Spinal cord (tissue), 10 donors: ENCODE data around the gene SUPT4H1. TPM values are rescaled to one million over a fixed set of nuclear protein-coding genes. Genes with fewer than 3 reads are reported as not detected.

Experiments used
- DNase-seq, 6 donors: peaks; one replicate each; pipeline versions ENCODE4 v3.0.0 to v3.0.0-alpha.2; 2013 to 2015; ENCODE audit warnings: low spot score in 6 of 6, low read depth in 4 of 6
- H3K27ac ChIP-seq: one replicate; pipeline ENCODE4 v1.5.1; 2013; ENCODE audit warnings: low read depth, low read length, control low read depth
- H3K27me3 ChIP-seq: one replicate; pipeline ENCODE4 v1.6.1; 2013; ENCODE audit warnings: low read length; ENCODE audit not compliant: control insufficient read depth, insufficient read depth
- H3K36me3 ChIP-seq: one replicate; pipeline ENCODE4 v1.6.1; 2013; ENCODE audit warnings: low read length; ENCODE audit not compliant: control insufficient read depth, insufficient read depth
- H3K4me1 ChIP-seq: one replicate; pipeline ENCODE4 v1.6.1; 2013; ENCODE audit warnings: low read length; ENCODE audit not compliant: control insufficient read depth, insufficient read depth
- H3K4me3 ChIP-seq: one replicate; pipeline ENCODE4 v1.5.1; 2013; ENCODE audit warnings: low read depth, low read length, control low read depth
- H3K9me3 ChIP-seq: one replicate; pipeline ENCODE4 v1.6.1; 2013; ENCODE audit warnings: low read length; ENCODE audit not compliant: control insufficient read depth, insufficient read depth
- WGBS: methylation state at CpG from one replicate; pipeline ENCODE4 v1.1.5; 2013; ENCODE audit warnings: missing lambda C conversion rate; ENCODE audit not compliant: insufficient coverage; 5-methylcytosine and 5-hydroxymethylcytosine counted together
- polyA plus RNA-seq, 2 donors: library from polyadenylated mRNA; unstranded; fragments of 120-200 nt; gene quantifications; one replicate each; pipeline ENCODE4 v1.2.1, GENCODE V29; 2013; ENCODE audit not compliant: insufficient read length in 2 of 2
- total RNA-seq, 2 donors: library from RNA; depleted of rRNA in 1 of 2; stranded (reverse); fragments of 120-200 nt in 1 of 2; fragments of >200 nt in 1 of 2; gene quantifications; one replicate each; pipeline versions ENCODE4 v1.2.3 to v1.2.4, GENCODE V29; 2013 to 2014
- donor health status: healthy.

SUPT4H1 gene
- total and polyA plus RNA-seq, 4 donors = 48.4 to 97.8 (median 87.5) TPM

- 76% methylated on average over 16 of the region's 21 CpGs for WGBS
- H3K36me3 ChIP-seq = peaks cover 83% of the 10 kb centered on the region
- no peaks in the 10 kb centered on the region for H3K27me3 ChIP-seq
- H3K27ac ChIP-seq = no peak overlapping the region
- H3K9me3 ChIP-seq = no peaks in the 10 kb centered on the region
- peaks cover 5% of the 10 kb centered on the region for H3K4me1 ChIP-seq
- H3K4me3 ChIP-seq = no peak overlapping the region
- no peak for DNase-seq
Observed at GRCh38 chr17:58308985-58309917, 42.8 kb downstream of the SUPT4H1 start.

GRCh38 chr17:58308173-58308984, 43.6 kb downstream of the SUPT4H1 start:
- 73% methylated on average over 32 of the region's 32 CpGs for WGBS
- Histone ChIP-seq H3K4me1 (peaks cover 9% of the 10 kb centered on the region), H3K9me3 (no peaks in the 10 kb centered on the region), H3K4me3 (no peak overlapping the region), H3K27me3 (no peaks in the 10 kb centered on the region), H3K27ac (no peak overlapping the region), H3K36me3 (peaks cover 85% of the 10 kb centered on the region)
- no peak for DNase-seq

GRCh38 chr17:58307468-58308172, 44.4 kb downstream of the SUPT4H1 start:
- Histone ChIP-seq H3K27ac (no peak overlapping the region), H3K4me3 (no peak overlapping the region), H3K36me3 (peaks cover 93% of the 10 kb centered on the region), H3K4me1 (peaks cover 12% of the 10 kb centered on the region), H3K27me3 (no peaks in the 10 kb centered on the region), H3K9me3 (no peaks in the 10 kb centered on the region)
- WGBS = 85% methylated on average over 16 of the region's 20 CpGs
- DNase-seq = no peak

- no peaks in the 10 kb centered on the region for H3K9me3 ChIP-seq
- H3K27me3 ChIP-seq = no peaks in the 10 kb centered on the region
- H3K27ac ChIP-seq = no peak overlapping the region
- H3K36me3 ChIP-seq = peaks cover 93% of the 10 kb centered on the region
- peaks cover 15% of the 10 kb centered on the region for H3K4me1 ChIP-seq
- no peak for DNase-seq
- no peak overlapping the region for H3K4me3 ChIP-seq
- WGBS = 92% methylated on average over 13 of the region's 19 CpGs
Observed at GRCh38 chr17:58306131-58306951, 45.7 kb downstream of the SUPT4H1 start.

GRCh38 chr17:58305626-58306025, 46.4 kb downstream of the SUPT4H1 start:
- no peak for DNase-seq
- Histone ChIP-seq H3K4me3 (no peak overlapping the region), H3K27ac (no peak overlapping the region), H3K27me3 (no peaks in the 10 kb centered on the region), H3K9me3 (no peaks in the 10 kb centered on the region), H3K36me3 (peaks cover 88% of the 10 kb centered on the region), H3K4me1 (peaks cover 15% of the 10 kb centered on the region)
- 74% methylated on average over 7 of the region's 8 CpGs for WGBS

GRCh38 chr17:58304750-58305486, 47.1 kb downstream of the SUPT4H1 start:
- Histone ChIP-seq H3K9me3 (no peaks in the 10 kb centered on the region), H3K36me3 (peaks cover 81% of the 10 kb centered on the region), H3K4me3 (no peak overlapping the region), H3K27ac (no peak overlapping the region), H3K4me1 (peaks cover 15% of the 10 kb centered on the region), H3K27me3 (no peaks in the 10 kb centered on the region)
- no peak for DNase-seq
- 94% methylated on average over 13 of the region's 14 CpGs for WGBS

GRCh38 chr17:58303971-58304749, 47.8 kb downstream of the SUPT4H1 start:
- H3K36me3 ChIP-seq = peaks cover 73% of the 10 kb centered on the region
- peaks cover 15% of the 10 kb centered on the region for H3K4me1 ChIP-seq
- no peaks in the 10 kb centered on the region for H3K27me3 ChIP-seq
- H3K9me3 ChIP-seq = no peaks in the 10 kb centered on the region
- no peak overlapping the region for H3K27ac ChIP-seq
- H3K4me3 ChIP-seq = no peak overlapping the region
- DNase-seq = no peak
- 58% methylated on average over 2 of the region's 10 CpGs for WGBS

GRCh38 chr17:58302919-58303585, 48.9 kb downstream of the SUPT4H1 start:
- Histone ChIP-seq H3K36me3 (peaks cover 62% of the 10 kb centered on the region), H3K4me3 (no peak overlapping the region), H3K4me1 (peaks cover 15% of the 10 kb centered on the region), H3K27ac (no peak overlapping the region), H3K27me3 (no peaks in the 10 kb centered on the region), H3K9me3 (no peaks in the 10 kb centered on the region)
- 72% methylated on average over 6 of the region's 9 CpGs for WGBS
- no peak for DNase-seq
